ENCODE data around the gene P2RX5.

P2RX5 gene

GRCh38 chr17:3678821-3679530, 17.0 kb downstream of the P2RX5 start:
- DNase-seq = no peak

DNA sequence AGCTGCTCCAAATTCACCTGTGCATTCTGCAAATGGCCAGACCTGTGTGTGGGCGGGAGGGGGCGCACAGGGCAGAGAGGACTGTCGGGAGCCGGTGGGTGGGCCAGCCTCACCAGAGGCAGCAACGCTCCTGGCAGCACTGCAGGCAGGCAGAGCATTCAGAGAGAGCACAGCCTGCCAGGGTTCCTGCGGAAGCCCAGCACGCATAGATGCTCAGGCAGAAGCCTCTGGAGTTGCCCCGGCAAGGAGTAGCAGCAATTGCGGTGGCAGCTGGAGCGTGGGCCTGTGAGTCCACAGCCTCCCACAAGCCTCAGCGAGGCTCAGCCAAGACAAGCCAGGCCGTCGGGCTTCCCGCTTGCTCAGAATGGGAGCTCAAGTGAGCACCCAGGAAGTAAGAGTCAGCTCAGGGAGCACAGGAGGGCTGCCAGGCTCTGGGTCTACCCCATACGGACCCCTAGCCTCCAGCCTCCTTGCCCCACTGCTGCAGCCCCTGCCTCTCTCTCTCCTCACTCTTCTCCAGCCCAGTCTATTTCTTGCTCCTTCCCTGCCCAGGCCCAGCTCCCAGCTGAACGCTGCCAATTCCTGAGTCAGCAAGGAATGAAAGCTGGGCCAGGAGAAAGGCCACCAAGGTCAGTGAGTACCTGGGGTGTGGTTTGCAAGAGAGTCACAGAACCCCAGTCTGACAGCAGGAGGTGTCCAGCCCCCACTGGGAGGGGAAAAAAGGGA, 17.7 kb downstream of the P2RX5 start:
- peak; percentile 52 for DNase-seq

DNA sequence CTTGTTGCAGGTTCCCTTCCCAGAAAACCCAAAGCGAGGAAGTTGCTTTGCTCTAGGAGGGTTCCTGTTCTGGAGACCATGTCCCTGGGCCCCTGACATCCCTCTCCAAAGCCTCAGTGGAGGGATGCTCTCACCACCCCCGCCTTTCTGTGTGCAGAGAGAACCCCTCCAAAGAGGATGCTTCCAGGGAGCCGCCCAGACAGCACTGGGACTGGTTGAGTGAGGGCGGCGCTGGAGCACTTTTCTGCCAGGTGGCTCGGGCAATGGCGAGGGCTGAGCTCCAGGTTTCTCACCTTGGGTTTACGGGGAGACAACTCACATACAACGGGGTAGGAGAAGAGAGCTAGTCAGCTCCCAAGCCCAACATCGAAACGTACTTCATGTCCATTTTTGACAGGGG, 20.1 kb downstream of the P2RX5 start:
- no peak for DNase-seq

GRCh38 chr17:3672571-3672970, 23.4 kb downstream of the P2RX5 start:
- no peak for DNase-seq

DNA sequence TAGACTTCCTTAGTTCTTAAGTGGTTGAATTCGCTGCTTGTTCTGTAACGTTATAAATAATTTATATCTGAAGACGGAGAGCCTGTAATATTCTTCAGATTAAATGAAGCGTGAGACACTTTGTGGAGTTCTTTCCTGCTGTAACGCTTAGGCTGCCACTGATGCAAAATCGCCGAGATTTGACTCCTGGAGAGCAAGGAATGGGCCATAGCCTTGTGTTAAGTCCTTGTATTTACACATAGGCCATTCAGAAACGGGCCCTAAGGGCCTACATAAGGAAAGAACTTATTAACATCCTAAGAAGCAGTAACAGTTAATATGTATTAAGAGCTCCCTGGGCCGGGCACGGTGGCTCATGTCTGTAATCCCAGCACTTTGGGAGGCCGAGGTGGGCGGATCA, 26.4 kb downstream of the P2RX5 start:
- peak; percentile 38 for DNase-seq

- DNase-seq = no peak
These were observed 26.9 kb downstream of the P2RX5 start for GRCh38 chr17:3669085-3669347.

DNA sequence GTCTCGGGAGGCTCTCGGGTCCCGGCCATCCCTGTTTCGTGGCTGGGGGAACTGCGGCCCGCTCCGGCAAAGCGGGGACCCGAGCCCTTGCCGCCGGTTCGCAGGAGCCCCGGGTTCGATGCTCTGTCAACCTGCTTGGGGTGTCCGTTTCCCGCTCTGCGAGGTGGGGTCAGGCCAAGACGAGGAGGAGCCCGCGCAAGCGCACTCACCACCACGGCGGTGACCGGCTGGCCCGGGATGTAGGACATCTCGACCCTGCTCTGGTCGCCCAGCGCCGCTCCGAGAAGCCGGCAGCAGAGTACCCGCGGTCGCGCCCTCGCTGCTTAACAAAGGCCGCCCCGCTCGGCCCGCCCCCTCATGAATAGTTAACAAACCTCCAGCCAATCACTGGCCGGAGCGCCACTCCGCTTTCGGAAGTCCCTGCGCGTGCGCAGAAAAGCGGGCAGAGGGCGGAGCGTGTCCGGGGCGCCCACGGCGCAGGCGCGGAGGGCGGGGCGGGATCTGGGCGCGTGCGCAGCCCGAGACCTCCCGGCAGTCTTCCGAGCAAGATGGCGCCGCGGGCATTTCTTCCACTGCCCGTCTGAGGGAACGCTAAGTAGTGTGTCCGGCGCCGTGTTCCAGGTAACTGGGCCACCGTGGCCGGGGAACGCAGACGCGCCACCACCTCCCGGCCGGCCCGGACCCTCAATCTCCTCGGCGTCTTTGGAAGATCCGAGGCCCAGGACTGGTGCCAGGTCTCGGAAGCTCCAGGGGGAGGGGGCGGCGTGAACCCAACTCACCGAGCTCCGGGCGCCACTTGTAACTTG, 27.5 kb downstream of the P2RX5 start, which contains the start of the genes EMC6 and TAX1BP3:
Gene EMC6, plus strand, starts transcription at position 534 of the 806 bp plus-strand sequence. CDS start 335 bp downstream, outside the sequence.
Gene TAX1BP3, minus strand, starts transcription at position 300 of the 806 bp plus-strand sequence. Its CDS starts 52 bp downstream, at position 248.
- DNase-seq = peak; percentile 100

GRCh38 chr17:3667366-3668278, 28.3 kb downstream of the P2RX5 start:
- peak; percentile 75 for DNase-seq

DNA sequence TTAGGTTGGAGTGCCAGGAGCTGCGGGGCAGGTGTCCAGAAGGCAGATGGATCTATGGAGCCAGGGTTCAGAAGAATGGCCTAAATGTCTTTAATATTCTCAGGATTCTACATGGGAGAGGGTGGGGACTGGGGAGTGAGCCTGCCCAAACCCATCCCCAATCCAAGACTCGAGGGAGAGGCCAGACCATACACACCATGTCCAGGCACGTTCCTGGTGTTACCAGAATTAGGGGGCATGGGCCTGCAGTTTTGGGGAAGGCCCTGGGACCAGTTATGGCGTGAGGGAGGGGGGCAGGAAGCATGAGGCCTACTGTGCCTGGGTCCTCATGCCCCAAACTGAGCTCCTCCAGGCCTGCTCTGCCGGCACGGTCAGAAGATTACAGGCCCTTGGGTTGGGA, 29.4 kb downstream of the P2RX5 start:
- DNase-seq = no peak

DNA sequence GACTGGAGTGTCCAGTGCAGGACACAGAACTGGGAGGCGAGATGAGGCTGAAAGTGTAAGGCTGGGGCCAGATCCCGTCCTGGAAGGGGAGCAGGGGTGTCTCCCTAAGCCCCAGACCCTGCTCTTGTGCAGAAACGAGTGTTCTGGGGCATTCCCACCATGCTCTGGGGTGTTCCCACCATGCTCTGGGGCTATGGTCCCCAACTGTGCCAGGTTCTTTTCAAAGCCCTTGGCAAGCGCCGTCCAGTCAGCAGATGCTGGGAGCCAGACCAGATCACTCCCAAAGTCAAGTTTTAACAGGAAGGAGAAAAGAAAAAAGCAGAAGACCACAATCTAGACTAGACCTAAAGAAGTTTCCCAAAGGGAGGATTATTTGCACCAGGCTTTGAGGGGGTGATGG, 30.1 kb downstream of the P2RX5 start:
- DNase-seq = no peak

DNA sequence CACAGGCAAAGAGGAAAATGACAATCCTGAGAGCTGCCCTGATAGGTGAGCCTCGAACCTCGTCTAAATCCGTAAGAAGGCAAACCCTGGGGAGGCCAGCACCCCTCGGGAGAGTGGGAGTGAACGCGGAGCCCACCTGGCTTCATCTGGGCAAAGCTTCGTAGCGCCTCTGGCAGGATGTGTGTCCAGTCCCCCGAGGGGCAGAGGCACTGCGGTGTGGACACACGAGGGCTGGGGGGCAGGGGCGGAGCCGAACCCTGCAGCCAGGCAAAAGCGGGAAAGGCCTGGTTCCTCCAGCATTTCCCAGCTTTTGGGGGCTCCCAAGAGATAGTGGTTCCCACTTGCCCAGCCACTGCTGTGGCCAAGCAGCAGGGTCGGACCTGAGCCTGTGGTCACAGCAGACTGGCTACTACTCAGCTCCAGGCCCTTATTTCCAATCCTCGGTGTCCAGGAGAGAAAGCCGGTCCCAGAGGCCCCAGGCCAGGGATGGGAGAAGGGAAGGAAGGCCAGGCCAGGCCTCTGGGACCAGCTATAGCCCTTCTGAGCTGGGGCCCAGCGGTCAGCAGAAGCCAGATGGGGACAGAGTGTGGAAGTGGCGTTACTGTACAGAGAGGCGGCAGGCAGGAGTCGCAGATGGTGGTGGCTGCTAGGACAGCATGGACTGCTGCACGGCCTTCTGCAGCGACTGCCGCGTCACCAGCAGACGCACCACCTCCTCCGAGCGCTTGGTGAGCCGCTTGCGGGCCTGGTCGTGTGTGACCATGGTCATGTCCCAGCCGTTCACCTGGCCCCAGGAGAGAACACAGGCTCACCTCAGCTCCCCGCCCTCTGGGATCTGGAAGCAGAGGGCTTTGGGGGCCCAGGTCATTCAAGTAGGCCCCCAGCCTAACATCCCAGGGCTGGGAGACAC, 32.6 kb downstream of the P2RX5 start:
- DNase-seq = no peak

DNA sequence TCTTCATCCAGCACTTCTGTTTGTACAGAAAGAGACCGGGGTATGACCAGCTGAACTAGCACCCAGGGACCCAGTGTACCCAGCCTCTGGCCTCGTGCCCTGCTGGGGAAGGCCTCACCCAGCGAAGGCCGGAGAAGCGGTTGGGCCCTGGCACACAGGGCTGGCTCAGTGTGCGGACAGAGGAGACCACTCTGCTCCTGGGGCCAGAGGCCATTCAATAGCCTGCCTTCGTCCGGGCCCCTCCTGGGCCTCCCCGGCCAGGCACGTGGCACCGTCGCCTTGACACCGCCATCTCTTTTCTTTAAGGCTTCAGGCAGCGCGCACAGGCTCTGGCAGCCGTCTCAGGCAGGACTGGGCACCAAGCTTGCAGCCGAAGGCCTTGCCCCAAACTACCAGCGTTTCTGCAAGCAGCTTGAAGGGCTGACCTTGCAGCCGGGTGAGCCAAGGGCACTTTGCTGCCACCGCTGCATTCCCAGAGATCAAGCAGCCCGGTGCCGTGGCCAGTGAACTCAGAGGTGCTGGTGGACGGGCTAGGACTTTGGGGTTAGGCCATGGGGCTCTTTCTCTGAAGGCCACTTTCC, 35.6 kb downstream of the P2RX5 start:
- DNase-seq = no peak

DNA sequence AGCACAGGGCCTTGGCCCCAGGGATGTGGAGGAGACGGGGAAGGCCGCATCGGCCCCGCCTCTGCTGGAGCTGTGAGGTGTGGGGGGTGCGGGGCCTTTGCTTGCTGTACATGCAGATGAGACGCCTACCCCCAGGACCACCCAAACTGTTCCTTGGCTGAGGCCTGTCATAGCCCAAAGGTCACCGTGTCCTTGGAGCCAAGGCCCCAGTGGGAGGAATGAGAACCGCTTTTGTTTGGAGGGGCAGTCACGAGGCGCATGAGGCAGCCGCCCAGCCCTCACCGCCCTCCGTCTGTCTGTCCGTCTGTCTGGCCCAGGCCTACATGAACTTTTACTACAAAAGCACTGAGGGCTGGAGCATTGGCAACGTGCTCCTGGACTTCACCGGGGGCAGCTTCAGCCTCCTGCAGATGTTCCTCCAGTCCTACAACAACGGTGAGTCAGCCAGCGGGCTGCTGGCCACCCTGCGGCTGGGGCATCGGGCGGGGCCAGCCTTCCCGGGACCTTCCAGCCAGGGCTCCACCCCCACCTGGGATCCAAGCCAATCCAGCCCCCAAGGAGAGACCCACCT, 36.3 kb downstream of the P2RX5 start:
- no peak for DNase-seq

DNA sequence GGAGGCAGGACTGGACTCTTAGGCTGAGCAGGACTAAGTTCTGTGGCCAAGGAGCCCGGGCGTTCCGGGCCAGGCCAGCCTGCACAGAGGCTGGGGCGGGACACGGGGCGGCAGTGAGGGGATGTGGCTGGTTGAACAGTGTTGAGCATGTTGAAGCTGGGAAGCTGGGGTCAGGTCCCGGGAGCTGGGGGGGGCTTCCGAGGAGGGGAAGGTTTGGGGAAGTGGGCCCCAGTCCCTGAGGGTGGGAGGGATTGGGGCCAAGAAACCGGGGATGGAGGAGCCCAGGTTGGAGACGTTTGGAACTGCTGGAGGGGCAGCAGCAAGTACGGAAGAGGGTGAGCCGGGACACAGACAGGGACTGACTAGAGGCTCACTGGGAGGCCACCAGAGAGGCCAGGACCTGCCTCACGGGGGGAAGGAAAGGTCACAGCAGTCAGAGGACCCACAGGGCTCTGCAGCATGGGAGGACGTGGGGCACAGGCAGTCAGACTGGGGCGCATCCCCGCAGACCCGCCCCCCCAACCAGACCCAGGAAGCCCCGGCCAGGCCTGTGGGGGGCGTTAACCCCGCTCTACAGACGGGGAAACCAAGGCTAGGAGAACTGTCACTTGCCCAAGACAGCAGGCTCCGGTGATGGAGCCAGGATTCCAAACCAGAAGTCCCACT, 37.0 kb downstream of the P2RX5 start:
- DNase-seq = no peak

GRCh38 chr17:3657874-3658783, 37.8 kb downstream of the P2RX5 start:
- DNase-seq = no peak

- no peak for DNase-seq
These were observed 38.4 kb downstream of the P2RX5 start for GRCh38 chr17:3657588-3657869.

DNA sequence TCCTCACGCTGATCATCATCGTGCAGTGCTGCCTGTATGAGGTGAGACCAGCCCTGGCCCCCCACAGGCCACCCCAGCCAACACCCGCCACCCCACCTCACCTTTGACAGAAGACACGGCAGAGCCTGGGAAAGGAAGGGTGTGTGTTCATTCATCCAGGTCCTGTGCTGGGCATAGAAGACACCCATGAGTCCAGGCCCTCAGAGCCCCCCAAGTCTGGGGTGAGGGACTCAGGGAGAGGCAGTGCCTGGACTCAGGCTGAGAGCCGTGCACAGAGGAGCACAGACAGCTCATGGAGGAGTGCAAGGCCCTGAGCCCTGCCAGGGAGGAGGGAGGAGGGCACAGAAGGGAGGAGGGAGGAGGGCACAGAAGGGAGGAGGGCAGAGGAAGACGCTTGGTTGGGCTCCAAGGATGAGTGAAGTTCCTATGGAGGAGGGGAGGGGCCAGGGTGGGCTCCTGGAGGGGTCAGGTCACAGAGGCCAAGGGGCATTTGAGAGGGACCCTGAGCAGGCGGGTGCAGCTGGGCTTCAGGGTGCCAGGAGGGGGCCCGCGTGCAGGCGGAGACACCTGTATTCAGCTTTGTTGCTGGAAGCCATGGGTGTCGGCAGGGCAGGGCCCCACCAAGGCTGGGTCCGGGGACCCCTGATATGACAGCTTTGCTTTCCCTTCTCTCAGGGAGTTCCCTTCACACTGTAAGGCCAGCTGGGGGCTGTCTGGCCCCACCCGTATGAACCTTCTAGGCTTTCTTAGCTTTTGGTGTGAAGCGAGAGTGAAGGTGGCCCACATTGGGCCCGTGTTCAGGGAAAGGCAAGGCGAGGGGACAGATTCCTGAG, 39.0 kb downstream of the P2RX5 start:
- DNase-seq = no peak

- DNase-seq = no peak
These were observed 39.6 kb downstream of the P2RX5 start for GRCh38 chr17:3656353-3656752.

Data from NCI-H82 (cell line).